HCT116 (cell line): ENCODE results near the gene TMEM94. TPM values are rescaled to one million over a fixed set of nuclear protein-coding genes. Genes with fewer than 3 reads are reported as not detected.

Experiments
- ATAC-seq: fragments of 200-7000 bp; cut with Tn5 transposase; 2 replicates; pipeline ENCODE4 v1.9.1; 2020; ENCODE audit warnings: mild to moderate bottlenecking, moderate library complexity
- BruUV-seq: library from RNA; stranded (reverse); fragments of 400-500 nt; replicated peaks from 2 replicates; lab custom pipeline; 2021; lab: Mats Ljungman, UMichigan
- CTCF ChIA-PET: fragments of 300-600 bp; sonication (Branson Sonifier 250); formaldehyde crosslinking; loops from one replicate; lab custom pipeline; 2021; ENCODE audit warnings: antibody characterized with exemption; lab: Charles Lee
- POLR2A ChIA-PET: fragments of 300-600, 350-600 bp; sonication (Branson Sonifier 250); formaldehyde crosslinking; loops from one replicate; lab custom pipeline; 2021; ENCODE audit warnings: antibody characterized with exemption; lab: Charles Lee
- RAD21 ChIA-PET, 2 experiments: fragments of 300-600 bp; sonication (Branson Sonifier 250); formaldehyde crosslinking; loops; one replicate each; lab custom pipeline; 2023; ENCODE audit warnings: low total read pairs in 2 of 2; ENCODE audit not compliant: uncharacterized antibody in 2 of 2, unreplicated experiment in 2 of 2, low non-redundant PET in 1 of 2; lab: Charles Lee
- DNase-seq: peaks from one replicate; pipeline ENCODE4 v3.0.0-alpha.2; 2010; ENCODE audit warnings: low read depth, low spot score
- H2AFZ ChIP-seq: fragments of 200-600 bp; shearing (Covaris generic), sonication (generic); 2 replicates; pipeline ENCODE4 v1.6.1; 2017; ENCODE audit warnings: low read depth, mixed run types, mixed read lengths, antibody characterized with exemption, low read length; ENCODE audit not compliant: poor library complexity, severe bottlenecking
- H3K27ac ChIP-seq: 2 replicates; pipeline ENCODE4 v1.5.1; 2012; ENCODE audit warnings: low read depth, low read length
- H3K27me3 ChIP-seq: fragments of 200-600 bp; sonication (generic); 2 replicates; pipeline ENCODE4 v1.6.1; 2016; ENCODE audit warnings: mixed run types, low read length, mixed read lengths; ENCODE audit not compliant: insufficient read depth
- H3K36me3 ChIP-seq, 2 experiments: fragments of 200-500 bp in 1 of 2; fragments of 200-600 bp in 1 of 2; sonication (Bioruptor generic) in 1 of 2; sonication (generic) in 1 of 2; 2 replicates each; pipeline versions ENCODE4 v1.5.1 to v1.6.1; 2014 to 2016; ENCODE audit warnings: low read length in 2 of 2, inconsistent platforms in 1 of 2, mixed read lengths in 1 of 2, mixed run types in 1 of 2; ENCODE audit not compliant: insufficient read depth in 2 of 2, control insufficient read depth in 1 of 2
- H3K4me1 ChIP-seq, 2 experiments: fragments of 200-600 bp in 1 of 2; sonication (generic) in 1 of 2; 2 replicates each; pipeline versions ENCODE4 v1.5.1 to v1.6.1; 2012 to 2017; ENCODE audit warnings: low read length in 2 of 2, inconsistent platforms in 1 of 2, mild to moderate bottlenecking in 1 of 2, mixed read lengths in 1 of 2, mixed run types in 1 of 2, moderate library complexity in 1 of 2; ENCODE audit not compliant: insufficient read depth in 2 of 2, control insufficient read depth in 1 of 2
- H3K4me2 ChIP-seq: fragments of 200-600 bp; sonication (generic); 2 replicates; pipeline ENCODE4 v1.6.1; 2017; ENCODE audit warnings: mixed run types, low read length, mixed read lengths
- H3K4me3 ChIP-seq, 2 experiments: fragments of 200-600 bp in 1 of 2; sonication (generic) in 1 of 2; replicated peaks in 1 of 2; 2 replicates each; pipeline ENCODE4 v1.5.1; 2011 to 2016; ENCODE audit warnings: low read length in 2 of 2, control low read depth in 1 of 2, low read depth in 1 of 2, mild to moderate bottlenecking in 1 of 2, mixed read lengths in 1 of 2, mixed run types in 1 of 2
- H3K79me2 ChIP-seq: fragments of 200-600 bp; sonication (generic); 2 replicates; pipeline ENCODE4 v1.6.1; 2017; ENCODE audit warnings: mild to moderate bottlenecking, mixed run types, low read length, moderate library complexity, mixed read lengths; ENCODE audit not compliant: insufficient read depth
- H3K9ac ChIP-seq: fragments of 200-600 bp; sonication (generic); 2 replicates; pipeline ENCODE4 v1.6.1; 2016; ENCODE audit warnings: low read length, mixed read lengths
- H3K9me2 ChIP-seq: fragments of 200-600 bp; sonication (generic), shearing (Covaris generic); 2 replicates; pipeline ENCODE4 v1.6.1; 2017; ENCODE audit warnings: mixed run types, mild to moderate bottlenecking, moderate library complexity; ENCODE audit not compliant: insufficient read depth
- H3K9me3 ChIP-seq, 2 experiments: fragments of 200-500 bp in 1 of 2; fragments of 200-600 bp in 1 of 2; sonication (Bioruptor generic) in 1 of 2; sonication (generic) in 1 of 2; 2 replicates each; pipeline ENCODE4 v1.6.1; 2014 to 2017; ENCODE audit warnings: low read length in 2 of 2, mixed read lengths in 2 of 2, inconsistent platforms in 1 of 2, low read depth in 1 of 2, mild to moderate bottlenecking in 1 of 2, mixed run types in 1 of 2, moderate library complexity in 1 of 2; ENCODE audit not compliant: control insufficient read depth in 1 of 2, insufficient read depth in 1 of 2
- H4K20me1 ChIP-seq: fragments of 200-600 bp; sonication (generic), shearing (Covaris generic); 2 replicates; pipeline ENCODE4 v1.6.1; 2017; ENCODE audit warnings: mixed run types, mild to moderate bottlenecking, moderate library complexity; ENCODE audit not compliant: insufficient read depth
- CBX3 ChIP-seq: IDR thresholded peaks from 2 replicates; pipeline ENCODE4 v1.6.1; 2012; ENCODE audit warnings: low read depth
- EZH2phosphoT487 ChIP-seq: fragments of 200-600 bp; IDR thresholded peaks from 2 replicates; pipeline ENCODE4 v1.6.1; 2018; ENCODE audit warnings: antibody characterized with exemption, borderline replicate concordance
- FOSL1 ChIP-seq: IDR thresholded peaks from 2 replicates; pipeline ENCODE4 v1.6.1; 2012; ENCODE audit warnings: low read depth
- JUND ChIP-seq: IDR thresholded peaks from 2 replicates; pipeline ENCODE4 v1.6.1; 2012
- MAX ChIP-seq: IDR thresholded peaks from 2 replicates; pipeline ENCODE4 v1.6.1; 2012
- REST ChIP-seq: IDR thresholded peaks from 2 replicates; pipeline ENCODE4 v1.6.1; 2012; ENCODE audit warnings: low read depth
- SIN3A ChIP-seq: IDR thresholded peaks from 2 replicates; pipeline ENCODE4 v1.6.1; 2012; ENCODE audit warnings: low read depth
- SRF ChIP-seq: IDR thresholded peaks from 2 replicates; pipeline ENCODE4 v1.6.1; 2012; ENCODE audit warnings: low read depth
- TCF7L2 ChIP-seq: IDR thresholded peaks from 2 replicates; pipeline ENCODE4 v1.7.0; 2011; ENCODE audit warnings: borderline replicate concordance, inconsistent platforms; ENCODE audit not compliant: insufficient read depth, insufficient read length; ENCODE audit errors: extremely low read depth
- ZFX ChIP-seq: fragments of 450-650 bp; IDR thresholded peaks from 2 replicates; pipeline ENCODE4 v1.6.1; 2017
- ZNF274 ChIP-seq: fragments of 200-500 bp; sonication (Bioruptor generic); IDR thresholded peaks from 2 replicates; pipeline ENCODE4 v1.6.1; 2014; ENCODE audit warnings: mild to moderate bottlenecking, low read depth, low read length, inconsistent platforms
- intact Hi-C: fragments of 100-400 bp; cut with micrococcal nuclease; formaldehyde crosslinking; loops from 2 replicates; pipeline ENCODE4 v1.10.0; 2022
- total RNA-seq: library from RNA; stranded (reverse); gene quantifications from one replicate; pipeline ENCODE4 v1.2.1, GENCODE V29; 2021; ENCODE audit not compliant: unreplicated experiment
- TF ChIP-seq, protein P1 (sequence below), 3 experiments: fragments of 200-600 bp in 1 of 3; sonication (generic) in 1 of 3; IDR thresholded peaks in 2 of 3; conservative IDR thresholded peaks in 1 of 3; 2 replicates each; pipeline ENCODE4 v1.5.1; 2012 to 2017; ENCODE audit warnings: low read depth in 2 of 3, low read length in 2 of 3, antibody characterized with exemption in 1 of 3, borderline replicate concordance in 1 of 3, control low read depth in 1 of 3, mild to moderate bottlenecking in 1 of 3, mixed read lengths in 1 of 3, mixed run types in 1 of 3, moderate library complexity in 1 of 3; ENCODE audit not compliant: insufficient read depth in 1 of 3

The TMEM94 gene
- total RNA-seq, 1 experiment from 2014 or later: 75.4 TPM

GRCh38 chr17:75476271-75476671 lies 19.8 kb downstream of the TMEM94 start:
- POLR2A ChIA-PET: no interaction called here

DNA sequence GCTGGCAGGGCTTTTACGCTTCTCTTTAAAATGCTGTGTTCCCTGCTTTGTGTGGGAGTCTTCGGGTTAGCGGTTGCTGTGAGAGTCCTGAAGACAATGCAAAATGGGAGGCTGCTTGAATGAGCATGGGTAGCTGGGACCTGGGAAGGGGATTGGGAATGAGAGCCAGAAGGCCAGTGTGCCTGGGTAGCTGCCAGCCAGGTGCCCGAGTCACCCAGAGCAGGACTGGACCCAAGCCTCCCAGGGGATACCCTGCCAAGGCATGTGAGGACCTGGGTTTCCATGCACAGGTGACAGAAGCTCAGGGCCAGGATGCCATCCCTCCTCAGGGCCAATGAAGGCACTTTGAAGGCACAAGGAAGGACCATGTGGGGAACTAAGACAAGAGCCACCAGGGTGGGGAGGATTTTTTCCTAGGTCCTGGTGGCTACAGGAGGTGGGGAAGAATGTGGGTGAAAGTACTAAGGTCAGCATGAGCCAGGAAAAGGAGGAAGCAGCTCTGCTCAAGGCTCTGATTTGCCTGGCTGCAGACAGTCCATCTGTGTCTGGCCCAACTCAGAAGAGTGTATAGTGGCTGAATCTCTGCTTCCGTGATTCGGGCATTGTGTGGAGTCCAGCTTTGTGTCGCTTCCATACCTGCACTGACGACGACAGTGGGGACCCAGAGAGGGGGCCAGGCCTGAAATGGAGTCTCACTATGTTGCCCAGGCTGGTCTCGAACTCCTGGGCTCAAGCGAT lies 20.5 kb downstream of the TMEM94 start:
- Histone ChIP-seq H3K27ac (no peak overlapping the region), H2AFZ (no peak overlapping the region), H3K79me2 (no peaks in the 10 kb centered on the region), H3K36me3 (no peaks in the 10 kb centered on the region), H3K4me1 (no peaks in the 10 kb centered on the region), H3K27me3 (no peaks in the 10 kb centered on the region), H3K4me2 (no peak overlapping the region), H3K4me3 (no peak overlapping the region), H4K20me1 (no peaks in the 10 kb centered on the region), H3K9me2 (no peaks in the 10 kb centered on the region), H3K9ac (no peak overlapping the region), H3K9me3 (no peaks in the 10 kb centered on the region)
- BruUV-seq: no TSS peak
- ATAC-seq (no peak), DNase-seq (no peak)
- ChIA-PET POLR2A (no interaction called here), RAD21 (no interaction called here), CTCF (interaction anchor here (0.6 to 1.4 kb wide), 2 partner anchors 26 to 48 kb away, joined by 3 to 4 read pairs; no protein-coding TSS in a partner anchor)
- intact Hi-C loops: no loop called here
- TF ChIP-seq FOSL1 (no peak), ZFX (no peak), SRF (no peak), CBX3 (no peak), ZNF274 (no peak), MAX (no peak), TCF7L2 (no peak), REST (no peak), EZH2phosphoT487 (no peak), JUND (no peak)

More at GRCh38 chr17:75476271-75476671, 19.8 kb downstream of the TMEM94 start:
- no peak overlapping the region for H3K4me2 ChIP-seq
- H3K79me2 ChIP-seq: no peaks in the 10 kb centered on the region
- H3K4me3 ChIP-seq: no peak overlapping the region
- H3K9ac ChIP-seq: no peak overlapping the region
- intact Hi-C loops: no loop called here
- H3K9me3 ChIP-seq: no peaks in the 10 kb centered on the region
- H3K27ac ChIP-seq: no peak overlapping the region
- ChIA-PET CTCF (interaction anchor here (0.6 to 1.4 kb wide), 2 partner anchors 27 to 49 kb away, joined by 3 to 4 read pairs; no protein-coding TSS in a partner anchor), RAD21 (no interaction called here)
- H3K9me2 ChIP-seq: no peaks in the 10 kb centered on the region
- BruUV-seq: no TSS peak
- no peak for TF ChIP-seq SIN3A
- TF ChIP-seq, protein P1, sequence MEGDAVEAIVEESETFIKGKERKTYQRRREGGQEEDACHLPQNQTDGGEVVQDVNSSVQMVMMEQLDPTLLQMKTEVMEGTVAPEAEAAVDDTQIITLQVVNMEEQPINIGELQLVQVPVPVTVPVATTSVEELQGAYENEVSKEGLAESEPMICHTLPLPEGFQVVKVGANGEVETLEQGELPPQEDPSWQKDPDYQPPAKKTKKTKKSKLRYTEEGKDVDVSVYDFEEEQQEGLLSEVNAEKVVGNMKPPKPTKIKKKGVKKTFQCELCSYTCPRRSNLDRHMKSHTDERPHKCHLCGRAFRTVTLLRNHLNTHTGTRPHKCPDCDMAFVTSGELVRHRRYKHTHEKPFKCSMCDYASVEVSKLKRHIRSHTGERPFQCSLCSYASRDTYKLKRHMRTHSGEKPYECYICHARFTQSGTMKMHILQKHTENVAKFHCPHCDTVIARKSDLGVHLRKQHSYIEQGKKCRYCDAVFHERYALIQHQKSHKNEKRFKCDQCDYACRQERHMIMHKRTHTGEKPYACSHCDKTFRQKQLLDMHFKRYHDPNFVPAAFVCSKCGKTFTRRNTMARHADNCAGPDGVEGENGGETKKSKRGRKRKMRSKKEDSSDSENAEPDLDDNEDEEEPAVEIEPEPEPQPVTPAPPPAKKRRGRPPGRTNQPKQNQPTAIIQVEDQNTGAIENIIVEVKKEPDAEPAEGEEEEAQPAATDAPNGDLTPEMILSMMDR (IDR thresholded peaks at IDR 0.05 in 2 of 3, conservative IDR thresholded peaks at IDR 0.05 in 1 of 3; ENCODE audit: borderline replicate concordance in 1 of 3, insufficient read depth in 1 of 3, low read depth in 2 of 3, low read length in 2 of 3): no peak
- no peaks in the 10 kb centered on the region for H3K27me3 ChIP-seq
- H3K36me3 ChIP-seq: no peaks in the 10 kb centered on the region
- DNase-seq: no peak
- ATAC-seq: no peak
- no peaks in the 10 kb centered on the region for H3K4me1 ChIP-seq
- H4K20me1 ChIP-seq: no peaks in the 10 kb centered on the region
- H2AFZ ChIP-seq: no peak overlapping the region
